NCI-H2107 (cell line): Measurements from ENCODE around the gene PLAC9.

Source experiments
- DNase-seq: peaks from one replicate; lab custom pipeline; 2025; lab: John Stamatoyannopoulos, UW

PLAC9 gene

DNA sequence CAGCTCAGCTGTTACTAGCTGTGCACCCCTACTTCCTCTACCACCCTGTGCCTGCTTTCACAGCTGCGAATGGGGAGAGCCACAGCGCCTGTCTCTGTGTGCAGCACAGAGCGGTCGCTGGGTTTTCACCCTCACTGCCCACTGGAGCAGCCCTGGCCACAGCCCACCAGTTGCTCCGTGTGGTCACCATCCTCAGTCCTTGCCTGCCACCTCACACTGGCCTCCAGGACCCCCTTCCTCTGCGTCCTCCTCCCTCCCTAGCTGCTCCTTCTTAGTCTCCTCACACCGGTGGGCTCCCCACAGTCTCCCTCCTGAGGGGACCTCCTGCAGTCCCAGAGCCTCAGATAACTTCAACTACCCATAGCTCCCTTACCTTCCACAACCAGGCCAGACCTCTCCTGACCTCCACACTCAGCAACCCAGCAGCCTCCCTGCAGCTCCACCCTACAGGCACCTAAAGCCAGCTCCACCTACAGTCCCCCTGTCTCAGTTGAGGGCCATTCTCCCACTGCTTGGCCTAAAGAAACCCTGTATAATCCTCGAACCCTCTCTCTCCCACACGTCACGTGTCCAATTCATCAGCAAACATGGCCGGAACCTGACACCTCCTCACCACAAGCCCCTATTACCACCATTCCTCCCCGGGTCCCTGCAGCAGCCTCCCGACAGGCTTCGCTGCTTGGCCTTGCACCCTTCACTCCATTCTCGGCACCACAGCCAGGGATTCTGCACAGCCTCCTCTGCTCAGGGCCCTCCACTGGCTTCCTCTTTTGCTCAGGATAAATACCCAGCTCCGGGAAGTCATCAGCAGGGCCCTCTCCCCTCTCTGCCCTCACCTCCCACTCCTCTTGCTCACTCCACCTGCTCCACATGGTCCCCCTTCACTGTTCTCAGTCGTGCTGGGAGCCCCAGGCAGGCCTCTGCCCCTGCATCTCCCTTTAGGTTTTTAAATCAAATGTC lies 28.1 kb downstream of the PLAC9 start:
- DNase-seq = no peak

DNA sequence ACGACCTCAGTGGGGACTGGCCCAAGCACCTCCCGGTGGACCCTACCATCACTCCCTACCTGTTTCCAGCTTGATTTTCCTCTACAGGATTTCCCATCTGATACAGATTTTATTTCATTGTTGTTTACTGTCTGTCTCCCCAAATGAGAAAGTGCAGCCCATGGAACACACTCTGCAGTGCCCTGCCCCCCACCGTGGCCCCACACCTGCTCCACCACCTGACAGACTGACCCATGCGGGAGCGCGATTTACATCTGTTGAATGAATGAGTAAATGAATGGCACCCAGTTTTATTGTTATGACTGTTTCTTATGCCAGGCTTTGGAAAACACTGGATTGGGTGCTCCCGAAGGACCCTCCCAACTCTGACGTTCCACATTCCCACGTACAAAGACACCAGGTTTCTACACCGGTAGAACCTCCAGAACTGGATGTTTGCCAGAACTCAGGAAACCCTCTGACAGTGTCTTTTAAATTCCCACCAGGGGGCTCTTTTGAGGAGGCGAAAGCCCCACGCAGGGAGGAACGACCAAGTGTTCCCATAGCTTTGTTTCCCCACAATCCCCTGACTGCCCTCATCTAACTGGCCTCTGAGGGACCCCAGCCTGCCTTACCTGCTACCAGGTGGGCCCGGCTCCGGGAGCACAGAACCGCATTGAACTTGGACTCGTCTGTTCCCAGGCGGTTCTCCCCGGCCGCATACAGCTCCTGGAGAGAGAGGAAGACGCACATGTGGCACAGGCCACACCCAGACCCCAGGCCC lies 29.0 kb downstream of the PLAC9 start:
- DNase-seq = peak; percentile 20

DNA sequence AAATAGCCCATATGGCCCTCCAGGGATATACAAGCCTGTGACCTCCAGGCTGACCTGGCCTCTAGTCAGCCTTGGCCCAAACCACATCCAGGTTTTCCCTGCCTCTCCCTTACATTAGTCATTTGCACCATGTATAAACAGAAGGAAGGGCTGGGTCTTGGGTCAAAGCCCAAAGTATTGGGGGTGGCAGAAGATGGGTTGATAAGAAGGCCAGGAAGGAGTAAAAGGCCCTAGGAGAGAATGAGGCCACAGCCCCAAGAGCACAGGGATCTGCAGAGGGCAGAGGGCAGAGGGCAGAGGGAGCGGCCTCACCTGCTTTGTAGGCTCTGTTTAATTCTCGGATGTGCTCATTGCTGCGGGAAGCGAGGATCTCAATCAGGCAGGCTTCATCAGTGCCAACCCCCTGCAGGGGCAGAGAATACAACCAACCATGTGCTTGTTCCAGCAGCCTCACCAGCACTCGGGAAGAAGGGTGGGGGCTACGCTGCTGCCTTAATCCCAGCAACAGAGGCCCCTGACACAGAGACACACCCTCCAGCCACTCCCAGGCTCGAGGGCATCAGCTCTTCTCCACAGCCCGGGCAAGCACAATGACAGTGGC lies 31.3 kb downstream of the PLAC9 start:
- no peak for DNase-seq

DNA sequence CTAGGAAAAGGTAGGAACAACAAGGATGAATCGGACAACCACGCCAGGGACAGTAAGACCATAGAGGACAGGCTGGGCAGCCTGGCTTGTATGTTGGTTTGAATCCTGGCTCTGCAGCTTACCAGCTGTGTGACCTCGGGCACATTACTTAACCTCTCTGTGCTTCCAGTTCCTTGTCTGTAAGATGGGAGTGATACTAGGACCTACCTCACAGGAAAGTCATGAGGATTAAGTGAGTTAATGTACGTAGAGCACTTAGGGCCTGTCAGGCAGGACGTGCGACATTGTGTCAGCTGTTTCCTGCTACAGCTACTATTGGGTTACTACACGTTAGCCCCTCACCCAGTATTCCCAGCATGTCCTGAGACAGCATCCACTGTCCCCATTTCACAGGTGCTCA lies 32.1 kb downstream of the PLAC9 start:
- no peak for DNase-seq

DNA sequence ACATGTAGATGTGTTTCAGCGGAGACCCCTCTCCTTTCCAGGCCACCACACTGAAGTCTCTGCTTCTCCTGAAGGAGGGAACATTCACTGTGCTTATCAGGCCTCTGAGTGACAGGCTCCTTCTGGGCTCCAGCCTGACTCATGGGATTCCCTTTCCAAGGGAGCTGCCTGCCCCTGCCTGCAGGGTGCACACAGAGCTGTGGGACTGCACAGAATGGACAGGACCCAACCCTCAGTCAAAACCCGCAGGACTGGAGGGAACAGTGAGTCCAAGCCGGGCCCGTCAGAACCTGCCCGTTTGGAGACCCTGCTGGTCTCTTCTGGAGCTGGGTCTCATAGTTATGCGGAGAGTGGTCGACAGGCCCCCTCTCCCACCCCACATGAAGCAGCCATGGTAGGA lies 32.6 kb downstream of the PLAC9 start:
- DNase-seq = no peak

DNA sequence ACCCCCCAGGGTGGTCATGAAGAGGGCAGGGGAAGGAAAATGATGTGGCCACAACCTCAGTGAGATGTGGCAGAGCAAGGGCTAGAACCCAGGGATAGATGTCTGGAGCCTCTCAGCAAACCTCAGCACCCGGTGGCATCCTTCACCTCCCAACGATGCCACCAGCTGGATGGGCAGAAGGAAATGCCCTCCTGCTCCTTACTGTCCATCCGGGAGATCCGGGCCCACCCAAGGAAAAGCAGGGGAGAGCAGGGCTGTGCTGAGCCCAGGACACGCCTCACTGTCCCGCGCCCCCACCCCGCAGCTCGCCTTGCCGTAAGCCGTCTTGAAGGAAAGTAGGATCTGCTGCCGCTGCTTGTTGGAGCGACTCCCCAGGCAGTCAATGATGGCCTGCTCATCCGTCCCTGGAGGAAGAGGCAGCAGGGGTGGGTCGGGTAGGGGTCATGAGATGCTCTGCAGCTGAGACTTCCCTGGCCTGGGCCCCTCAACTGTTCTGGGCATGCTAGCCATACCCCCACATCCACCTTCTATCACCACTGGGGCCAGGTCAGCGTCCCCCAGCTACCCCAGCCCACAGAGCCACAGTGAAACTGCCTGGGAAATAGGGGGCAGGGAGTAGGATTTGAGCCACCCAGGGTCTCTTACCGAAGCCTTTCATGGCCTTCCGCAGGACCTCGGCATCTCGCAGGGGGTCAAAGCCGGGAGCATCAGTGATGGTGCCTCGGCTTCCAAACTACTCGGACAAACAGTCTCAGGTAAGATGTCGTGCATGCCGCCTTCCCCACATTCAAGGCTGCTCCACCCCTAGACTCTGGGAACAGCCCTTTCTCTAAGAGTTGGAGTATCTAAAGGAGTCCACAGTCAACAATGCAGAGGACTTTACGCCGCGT lies 34.3 kb downstream of the PLAC9 start:
- DNase-seq = no peak

DNA sequence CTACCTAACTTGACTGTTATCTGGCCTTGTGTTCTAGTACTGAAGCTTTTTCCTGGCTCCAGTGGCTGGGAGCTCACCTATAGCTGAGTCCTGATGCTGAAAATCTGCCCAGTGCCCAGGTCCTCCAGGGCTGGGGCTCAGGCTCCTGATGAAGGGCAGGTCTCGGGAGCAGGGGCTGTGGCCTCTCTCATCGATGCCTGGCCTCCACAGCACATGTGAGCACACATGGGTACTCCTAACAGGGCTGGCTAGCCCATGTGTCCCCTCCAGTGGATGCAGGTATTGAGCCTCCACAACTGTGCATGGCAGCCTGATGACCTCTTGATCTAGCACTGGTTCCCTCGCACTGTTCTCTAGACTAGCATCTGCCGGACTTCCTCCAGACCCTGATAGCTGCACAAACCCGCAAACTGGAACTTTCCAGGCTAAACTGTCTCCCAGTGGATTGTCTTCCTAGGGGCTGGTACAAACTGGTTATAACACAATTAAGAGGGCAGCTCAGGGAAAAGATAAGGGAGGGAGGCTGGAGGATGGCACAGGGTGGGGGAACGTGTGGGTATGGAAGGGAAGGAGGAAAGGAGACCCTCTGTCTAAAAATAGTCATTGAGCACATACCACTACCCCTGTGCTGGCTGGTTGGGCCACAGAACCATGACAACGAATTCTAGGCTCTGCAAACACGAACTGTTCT lies 35.1 kb downstream of the PLAC9 start:
- no peak for DNase-seq

DNA sequence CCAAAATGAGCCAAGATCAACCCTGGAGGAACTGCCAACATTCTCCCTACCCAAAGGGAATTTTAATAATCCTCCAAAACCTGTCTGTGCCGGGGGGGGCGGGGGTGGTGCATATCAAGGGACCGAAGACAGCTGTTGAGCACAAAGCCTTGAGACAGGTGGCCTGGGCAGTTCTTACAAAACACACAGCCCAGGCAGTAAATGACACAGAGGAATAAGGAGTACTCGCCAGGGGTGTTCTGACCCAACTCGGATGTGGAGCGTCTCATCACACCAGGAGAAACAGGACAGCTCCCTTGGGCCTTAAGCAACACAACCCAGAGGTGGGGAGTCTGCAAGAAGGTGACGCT lies 35.6 kb downstream of the PLAC9 start:
- DNase-seq = no peak

DNA sequence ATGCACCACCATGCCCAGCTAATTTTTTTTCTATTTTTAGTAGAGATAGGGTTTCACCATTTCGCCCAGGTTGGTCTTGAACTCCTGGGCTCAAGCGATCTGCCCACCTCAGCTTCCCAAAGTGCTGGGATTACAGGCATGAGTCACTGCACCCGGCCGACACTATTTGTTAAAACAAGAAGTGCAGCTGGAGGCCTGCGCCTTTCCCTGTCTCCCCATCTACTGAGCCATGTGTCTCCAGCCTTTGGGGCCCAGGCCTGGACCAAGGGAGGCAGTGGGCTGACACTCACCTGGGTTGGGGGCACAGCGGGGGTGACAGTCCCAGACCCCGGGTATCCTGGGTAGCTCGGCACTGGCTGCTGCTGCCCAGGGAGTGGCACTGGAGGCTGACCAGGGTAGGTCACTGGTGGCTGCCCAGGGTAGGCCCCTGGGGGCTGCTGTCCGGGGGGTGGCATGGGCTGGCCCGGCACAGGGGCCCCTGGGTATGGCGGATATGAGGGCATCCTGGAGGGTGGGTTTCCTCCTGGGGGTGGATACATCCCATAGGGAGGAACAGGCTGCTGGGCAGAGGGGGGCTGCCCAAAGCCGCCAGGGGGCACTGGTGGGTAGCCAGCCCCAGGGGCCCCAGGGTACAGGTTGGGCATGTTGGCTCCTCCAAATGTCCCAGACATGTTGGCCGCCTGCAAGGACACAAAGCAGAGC lies 36.3 kb downstream of the PLAC9 start:
- no peak for DNase-seq

DNA sequence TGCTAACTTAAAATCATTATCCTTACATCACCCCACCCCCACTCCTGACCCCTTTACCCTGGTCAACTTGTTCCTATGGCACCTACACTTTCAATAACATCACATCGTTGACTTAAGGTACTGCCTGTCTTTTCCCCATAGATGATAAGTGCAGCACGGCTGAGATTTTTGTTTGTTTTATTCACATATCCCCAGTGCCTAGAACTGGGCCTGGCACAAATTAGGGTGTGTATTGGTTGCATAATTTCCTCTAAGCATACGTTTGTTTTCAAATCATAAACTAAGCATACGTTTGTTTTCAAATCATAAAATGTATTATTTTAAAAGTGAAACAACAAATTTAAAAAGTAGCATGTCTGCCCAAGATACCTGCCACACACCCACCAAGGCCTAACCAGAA lies 37.5 kb downstream of the PLAC9 start:
- DNase-seq = no peak

DNA sequence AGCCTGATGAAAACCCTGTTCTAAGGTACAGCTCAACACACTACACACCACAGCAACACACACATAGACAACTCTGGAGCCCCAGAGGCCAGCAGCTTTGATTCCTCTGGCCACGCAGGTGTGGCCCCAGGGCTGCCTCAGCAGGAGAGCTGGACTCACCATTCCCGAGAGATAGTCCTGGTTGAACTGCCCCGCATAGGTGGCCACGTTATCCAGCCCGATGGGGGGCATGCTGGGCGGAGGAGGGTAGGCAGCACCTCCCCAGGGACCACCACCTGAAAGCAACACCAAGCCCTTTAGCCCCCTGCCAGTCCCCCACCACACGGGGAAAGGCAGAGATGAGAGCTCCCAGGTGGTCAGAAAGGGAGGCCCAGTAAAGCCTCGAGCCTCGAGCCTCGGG lies 38.1 kb downstream of the PLAC9 start:
- DNase-seq = no peak

DNA sequence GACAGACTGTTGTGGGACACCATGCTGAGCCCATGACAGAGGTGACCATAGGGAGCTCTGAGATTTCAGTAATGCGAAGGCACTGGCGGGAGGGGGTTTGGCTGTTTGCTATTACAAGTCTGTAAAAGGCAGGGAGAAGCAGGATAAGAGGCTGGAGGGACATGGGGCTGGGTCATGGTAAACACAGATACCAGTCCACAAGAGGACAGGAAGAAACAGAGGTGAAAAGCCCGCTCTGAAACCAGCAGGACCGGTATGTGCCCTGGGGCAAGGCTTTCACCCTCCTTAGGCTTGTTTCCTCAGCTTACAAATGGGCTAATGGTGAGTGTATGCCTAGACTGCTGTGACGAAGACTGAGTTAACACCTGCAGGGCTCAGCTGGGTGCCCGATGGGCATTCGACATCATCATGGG lies 38.7 kb downstream of the PLAC9 start:
- no peak for DNase-seq

DNA sequence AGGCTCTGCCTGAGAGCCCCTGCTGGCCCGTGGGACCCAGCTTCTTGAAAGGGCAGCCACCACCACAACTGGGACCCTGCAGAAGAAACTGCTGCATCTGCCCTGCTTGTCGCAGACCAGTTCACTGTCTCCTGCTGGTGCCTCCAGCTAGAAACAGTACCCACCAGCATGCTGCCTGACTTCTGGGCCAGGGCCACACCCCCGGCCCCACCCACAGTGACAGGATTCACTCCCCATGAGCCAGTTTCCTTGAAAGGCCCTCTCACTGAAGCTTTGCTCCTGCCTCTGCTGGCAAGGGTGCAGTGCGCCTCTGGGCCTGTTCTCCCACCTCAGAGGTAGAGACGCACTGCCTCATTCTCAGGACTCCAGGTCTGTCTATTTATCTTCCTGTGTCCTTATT lies 40.4 kb downstream of the PLAC9 start:
- no peak for DNase-seq

DNA sequence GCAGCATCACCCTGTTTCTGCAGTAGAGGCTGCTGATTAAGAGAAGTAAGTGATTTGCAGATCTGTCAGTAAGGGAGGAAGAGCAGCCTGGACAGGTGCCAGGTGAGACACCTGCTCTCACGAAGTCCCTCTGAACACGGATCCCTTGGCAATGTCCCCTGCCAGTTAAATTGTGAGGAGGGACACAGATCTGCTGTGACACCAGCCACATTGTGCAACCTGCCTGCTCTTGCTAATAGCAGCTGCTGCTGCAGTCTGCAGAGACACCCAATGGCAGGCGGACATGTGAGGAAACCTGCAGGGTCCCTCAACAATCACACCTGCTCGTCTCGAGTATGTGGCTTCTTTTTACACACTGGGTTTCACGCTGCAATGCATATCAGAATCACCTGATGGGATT lies 40.9 kb downstream of the PLAC9 start:
- DNase-seq = peak; percentile 53

DNA sequence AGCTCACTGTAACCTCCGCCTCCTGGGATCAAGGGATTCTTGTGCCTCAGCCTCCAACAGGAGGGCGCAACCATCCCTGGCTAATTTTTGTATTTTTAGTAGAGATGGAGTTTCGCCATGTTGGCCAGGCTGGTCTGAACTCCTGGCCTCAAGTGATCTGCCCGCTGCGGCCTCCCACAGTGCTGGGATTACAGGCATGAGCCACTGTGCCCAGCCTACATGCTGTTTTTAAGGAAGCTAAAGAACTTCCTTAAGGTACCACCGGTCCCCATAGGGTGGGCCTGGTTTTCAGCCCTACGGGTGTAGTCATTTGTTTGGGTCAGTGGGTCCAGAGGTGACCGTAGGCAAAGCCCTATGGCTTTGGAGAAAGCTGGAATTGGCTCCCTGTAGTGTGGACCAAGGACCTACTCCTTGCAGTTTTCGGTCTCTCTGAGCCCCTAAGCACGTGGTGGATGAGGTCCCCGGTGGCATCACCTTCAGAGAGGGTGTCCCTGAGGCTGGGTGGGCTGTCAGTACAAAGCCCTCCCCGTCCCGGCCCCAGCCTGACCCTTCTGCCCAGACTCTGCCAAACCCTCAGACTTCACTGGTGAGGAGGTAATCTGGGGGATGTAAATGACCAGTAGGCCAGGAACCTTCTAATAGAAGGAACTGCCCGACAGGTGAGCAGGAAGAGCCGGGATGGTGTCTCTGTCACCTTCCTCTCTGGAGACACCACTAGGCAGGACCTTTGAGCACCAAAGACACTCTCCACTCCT lies 42.3 kb downstream of the PLAC9 start:
- DNase-seq = no peak

DNA sequence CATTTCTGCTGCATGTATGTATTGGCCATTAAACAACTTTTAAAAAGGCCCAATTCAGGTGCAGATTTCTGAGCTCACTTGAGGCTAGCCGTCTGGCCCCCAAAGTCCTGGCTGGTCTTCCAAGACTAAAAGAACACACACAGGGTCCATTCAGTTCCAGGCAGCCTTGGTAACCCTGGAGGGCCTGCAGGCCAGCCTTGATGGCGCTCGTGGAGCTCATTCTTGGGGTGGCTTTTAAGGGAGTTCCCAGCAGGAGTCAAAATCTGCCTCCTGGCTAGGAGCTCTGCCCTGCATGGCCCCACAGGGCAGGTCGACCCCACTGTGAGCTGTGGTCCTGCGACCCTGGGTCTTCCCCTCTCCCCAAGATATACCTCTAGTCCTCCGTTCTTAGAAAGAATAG lies 44.0 kb downstream of the PLAC9 start:
- no peak for DNase-seq

DNA sequence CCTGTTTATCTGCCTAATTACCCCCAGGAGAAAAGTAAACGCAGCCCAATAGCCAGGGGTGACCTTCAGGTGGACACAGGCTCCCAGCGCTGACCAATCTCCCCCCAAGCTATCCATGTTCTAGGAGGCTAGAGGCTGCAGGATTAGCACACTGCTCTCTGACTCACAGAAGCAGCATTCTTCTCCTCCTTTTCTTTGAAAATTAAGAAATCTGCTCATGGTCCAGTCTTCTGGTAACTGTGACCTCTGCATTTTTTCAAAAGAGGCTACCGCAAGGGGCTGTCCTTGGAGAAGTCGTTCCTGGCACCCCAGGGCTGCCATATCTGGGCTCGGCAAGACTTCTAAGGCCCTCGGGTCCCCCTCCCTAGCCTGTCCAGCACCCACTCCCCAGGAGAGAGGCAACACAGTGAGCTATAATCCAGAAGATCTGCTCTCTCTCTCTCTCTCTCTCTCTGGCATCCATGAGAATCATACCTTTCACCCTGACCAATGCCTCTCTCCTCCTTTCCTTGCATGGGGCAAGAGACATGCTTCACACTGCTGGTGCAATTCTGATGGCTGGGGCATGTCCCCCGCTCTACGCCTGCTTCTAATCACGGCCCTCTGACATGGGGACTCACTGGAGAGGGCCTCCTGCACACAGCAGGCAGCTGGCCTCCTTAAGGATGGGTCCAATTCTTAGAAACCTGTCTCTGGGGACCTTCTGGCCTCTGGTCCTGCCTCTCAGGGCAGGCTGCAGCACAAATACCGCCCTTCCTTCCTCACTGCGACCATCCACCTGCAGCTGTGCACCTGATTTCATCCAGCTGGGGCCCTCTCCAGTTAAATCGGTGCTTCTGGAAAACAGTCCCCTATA lies 45.5 kb downstream of the PLAC9 start:
- DNase-seq = no peak

DNA sequence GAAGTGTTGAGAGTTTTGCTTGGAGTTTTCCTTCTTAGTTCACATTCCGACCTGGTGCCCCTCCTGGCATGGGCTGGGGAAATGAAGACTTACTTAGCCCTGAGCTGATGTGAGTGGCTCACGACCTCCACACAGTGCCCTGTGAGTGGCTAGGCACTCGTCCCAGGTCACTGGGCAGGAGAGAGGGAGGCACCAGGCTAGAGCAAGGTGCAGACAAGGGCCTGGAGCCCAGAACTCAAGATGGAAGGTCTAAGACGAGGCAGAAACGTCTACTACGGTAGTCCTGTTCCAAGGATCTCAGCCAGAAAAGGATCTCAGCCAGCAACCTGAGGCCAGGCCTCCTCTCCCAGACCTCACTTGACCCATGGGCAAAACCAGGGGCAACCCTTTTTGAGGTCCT lies 50.5 kb downstream of the PLAC9 start:
- DNase-seq = no peak

DNA sequence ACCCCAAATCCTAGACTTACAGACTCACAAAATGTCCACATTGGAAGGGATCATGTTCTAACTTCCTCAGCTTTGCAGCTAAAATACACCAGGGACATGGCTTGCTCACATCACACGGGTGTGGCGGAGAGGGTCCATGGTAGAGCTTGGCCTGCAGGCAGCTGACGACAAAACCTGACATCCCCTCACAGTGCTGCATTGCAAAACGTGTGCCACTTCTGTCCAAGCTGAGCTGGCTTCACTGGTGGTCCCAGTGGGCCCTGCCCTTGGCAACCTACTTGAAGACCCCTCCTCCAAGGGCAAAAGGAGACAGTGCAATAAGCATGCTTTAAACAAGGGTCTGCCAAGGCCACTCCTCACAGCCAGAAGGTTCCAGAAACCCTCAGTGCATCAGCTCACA lies 50.9 kb downstream of the PLAC9 start:
- DNase-seq = no peak
